Muscle layer of colon (tissue), 2 donors: ENCODE measurements around the gene PDSS1.

Experiments used
- H3K27ac ChIP-seq: one replicate; pipeline ENCODE4 v1.7.0; 2013; ENCODE audit warnings: low read depth, mild to moderate bottlenecking, low read length, moderate library complexity
- H3K27me3 ChIP-seq, 2 donors: one replicate each; pipeline ENCODE4 v1.7.0; 2013; ENCODE audit warnings: low read length in 2 of 2, mild to moderate bottlenecking in 2 of 2; ENCODE audit not compliant: insufficient read depth in 2 of 2, control insufficient read depth in 1 of 2
- H3K36me3 ChIP-seq: one replicate; pipeline ENCODE4 v1.7.0; 2013; ENCODE audit warnings: mild to moderate bottlenecking, low read length; ENCODE audit not compliant: insufficient read depth
- H3K4me1 ChIP-seq: one replicate; pipeline ENCODE4 v1.7.0; 2013; ENCODE audit warnings: mild to moderate bottlenecking, low read length; ENCODE audit not compliant: insufficient read depth
- H3K4me3 ChIP-seq, 2 donors: one replicate each; pipeline ENCODE4 v1.7.0; 2013; ENCODE audit warnings: low read length in 2 of 2, low read depth in 1 of 2, mild to moderate bottlenecking in 1 of 2, moderate library complexity in 1 of 2
- H3K9ac ChIP-seq: one replicate; pipeline ENCODE4 v1.7.0; 2013; ENCODE audit warnings: low read length
- H3K9me3 ChIP-seq: one replicate; pipeline ENCODE4 v1.7.0; 2013; ENCODE audit warnings: mild to moderate bottlenecking, low read length
- donor health status: abdominal sarcoma.
- donor health status: Adenocarcinoma of cecum.

Gene PDSS1

DNA sequence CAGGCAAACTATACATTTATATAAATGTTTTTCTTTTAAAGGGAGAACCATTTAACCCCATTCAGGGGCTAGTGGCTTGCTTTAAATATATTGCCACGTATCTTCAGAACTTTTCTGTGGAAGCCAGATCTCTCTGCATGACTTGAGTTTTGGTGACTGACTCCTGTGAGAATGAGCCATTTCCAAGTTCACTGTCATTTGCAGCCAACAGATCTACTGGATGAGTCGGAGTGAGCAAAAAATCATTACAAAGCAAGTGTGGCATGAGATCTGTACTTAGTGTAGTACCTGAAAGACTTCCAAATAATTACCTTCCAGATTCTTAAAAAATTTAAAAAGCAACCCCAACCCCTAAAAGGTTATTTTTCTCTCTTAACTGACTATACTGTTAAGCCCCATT, 45.6 kb downstream of the PDSS1 start:
- Histone ChIP-seq H3K27me3 (no peaks in the 10 kb centered on the region), H3K27ac (no peak overlapping the region), H3K9ac (no peak overlapping the region), H3K4me3 (no peak overlapping the region), H3K9me3 (no peaks in the 10 kb centered on the region), H3K4me1 (no peaks in the 10 kb centered on the region), H3K36me3 (peaks cover 9% of the 10 kb centered on the region)

DNA sequence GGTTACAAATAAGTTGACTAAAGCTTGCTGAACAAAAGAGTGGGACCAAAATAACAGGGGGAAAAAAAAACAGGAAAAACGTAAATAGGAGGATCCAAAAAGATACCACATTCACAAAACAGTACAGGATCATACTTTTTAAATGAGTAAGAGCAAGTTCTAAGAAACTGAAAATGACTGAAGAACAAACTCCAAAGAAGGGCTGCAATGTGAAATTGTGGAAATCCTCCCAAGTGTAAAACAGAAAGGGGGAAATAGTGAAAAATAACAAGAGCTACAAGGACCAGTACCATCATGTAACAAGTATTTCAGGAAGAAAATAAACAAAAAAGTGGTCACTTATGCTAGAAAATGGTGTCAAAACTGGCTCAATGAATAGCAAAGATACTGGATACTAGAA, 46.3 kb downstream of the PDSS1 start:
- peaks cover 9% of the 10 kb centered on the region for H3K36me3 ChIP-seq
- H3K4me1 ChIP-seq: no peaks in the 10 kb centered on the region

DNA sequence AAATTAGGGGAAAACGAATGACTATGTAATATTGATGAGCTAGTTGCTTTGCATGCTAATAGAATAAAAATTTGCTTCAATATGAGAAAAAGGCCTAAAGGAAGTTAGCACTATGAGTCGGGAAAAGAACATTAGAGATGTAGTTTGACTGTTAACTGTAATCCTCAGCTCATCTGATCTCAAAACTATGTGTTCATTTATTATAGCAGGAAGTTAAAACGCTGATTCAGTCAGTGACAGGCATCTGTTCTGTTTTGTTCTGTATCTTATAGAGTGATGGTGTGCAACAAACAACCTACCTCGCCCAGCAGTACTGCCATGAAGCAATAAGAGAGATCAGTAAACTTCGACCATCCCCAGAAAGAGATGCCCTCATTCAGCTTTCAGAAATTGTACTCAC, 48.6 kb downstream of the PDSS1 start:
- Histone ChIP-seq H3K36me3 (peaks cover 9% of the 10 kb centered on the region), H3K27me3 (no peaks in the 10 kb centered on the region), H3K9ac (no peak overlapping the region), H3K4me1 (no peaks in the 10 kb centered on the region), H3K4me3 (no peak overlapping the region), H3K9me3 (no peaks in the 10 kb centered on the region), H3K27ac (no peak overlapping the region)

More for the DNA sequence above, 46.3 kb downstream of the PDSS1 start:
- H3K27me3 ChIP-seq: no peaks in the 10 kb centered on the region
- H3K9me3 ChIP-seq: no peaks in the 10 kb centered on the region
- no peak overlapping the region for H3K4me3 ChIP-seq
- no peak overlapping the region for H3K9ac ChIP-seq
- no peak overlapping the region for H3K27ac ChIP-seq

DNA sequence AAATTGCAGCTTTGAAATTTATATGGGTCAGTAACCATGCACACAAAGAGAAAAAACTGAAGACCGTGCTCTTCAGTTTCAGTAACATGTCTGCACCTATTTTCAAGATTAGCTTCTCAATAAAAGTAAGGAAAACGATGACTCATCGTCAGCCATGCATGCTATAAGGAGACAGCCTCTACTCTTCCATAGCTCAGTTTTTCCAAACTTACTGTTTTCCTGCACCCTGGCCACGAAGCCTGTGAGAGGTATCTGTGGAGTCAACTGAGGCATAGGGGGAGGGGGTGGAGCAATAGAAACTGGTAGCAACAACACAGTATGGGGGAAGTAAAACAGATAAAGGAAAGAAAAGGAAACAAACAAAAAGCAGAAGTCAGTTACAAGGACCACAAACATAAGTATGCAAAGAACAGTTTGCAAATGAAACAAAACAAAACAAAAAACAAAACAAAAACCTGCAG, 58.0 kb downstream of the PDSS1 start:
- H3K27ac ChIP-seq: no peak overlapping the region
- no peak overlapping the region for H3K9ac ChIP-seq

DNA sequence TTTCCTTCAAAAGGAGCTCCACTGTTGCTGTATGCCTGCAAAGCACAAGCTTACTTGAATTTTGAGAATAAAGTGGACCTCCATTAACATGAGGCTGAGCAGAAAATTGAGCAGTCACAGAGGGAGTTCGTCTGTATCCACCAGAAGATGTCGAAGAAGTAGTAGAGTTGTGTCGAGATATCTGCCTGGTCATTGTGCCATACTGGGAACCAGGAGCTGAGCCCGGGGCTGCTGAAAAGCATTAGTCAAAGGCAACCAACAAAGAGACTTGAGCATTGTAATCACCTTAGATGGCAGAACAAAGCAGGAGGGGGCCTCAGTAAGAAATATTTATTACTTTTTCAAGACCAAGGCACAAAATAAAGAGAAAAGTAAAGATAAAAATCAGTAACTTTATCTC, 61.5 kb downstream of the PDSS1 start:
- Histone ChIP-seq H3K9me3 (no peaks in the 10 kb centered on the region), H3K4me3 (no peak overlapping the region), H3K36me3 (peaks cover 3% of the 10 kb centered on the region), H3K4me1 (no peaks in the 10 kb centered on the region), H3K27ac (no peak overlapping the region), H3K27me3 (no peaks in the 10 kb centered on the region), H3K9ac (no peak overlapping the region)

More for the DNA sequence above, 58.0 kb downstream of the PDSS1 start:
- H3K9me3 ChIP-seq: no peaks in the 10 kb centered on the region
- no peak overlapping the region for H3K4me3 ChIP-seq
- H3K4me1 ChIP-seq: no peaks in the 10 kb centered on the region
- no peaks in the 10 kb centered on the region for H3K27me3 ChIP-seq
- no peaks in the 10 kb centered on the region for H3K36me3 ChIP-seq

DNA sequence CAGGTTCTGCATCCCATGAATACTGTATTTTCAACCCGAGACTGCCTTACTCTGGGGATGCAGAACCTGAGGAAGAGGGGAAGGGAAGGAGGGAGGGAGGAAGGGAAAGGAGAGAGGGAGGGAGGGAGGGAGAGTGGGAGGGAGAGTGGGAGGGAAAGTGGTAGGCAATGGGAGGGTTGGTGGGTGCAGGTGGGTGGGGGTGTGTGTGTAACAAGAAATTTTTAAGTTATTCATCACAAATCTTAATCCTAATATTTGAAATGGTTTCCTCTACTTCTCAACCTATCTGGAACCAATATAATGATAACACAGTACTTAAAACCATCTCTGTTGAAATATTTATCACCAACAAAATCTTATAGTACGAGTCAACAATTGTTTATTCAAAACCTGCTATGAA, 68.0 kb downstream of the PDSS1 start:
- Histone ChIP-seq H3K36me3 (peaks cover 3% of the 10 kb centered on the region), H3K4me3 (no peak overlapping the region), H3K9me3 (no peaks in the 10 kb centered on the region), H3K27ac (no peak overlapping the region), H3K9ac (no peak overlapping the region), H3K4me1 (no peaks in the 10 kb centered on the region), H3K27me3 (no peaks in the 10 kb centered on the region)

DNA sequence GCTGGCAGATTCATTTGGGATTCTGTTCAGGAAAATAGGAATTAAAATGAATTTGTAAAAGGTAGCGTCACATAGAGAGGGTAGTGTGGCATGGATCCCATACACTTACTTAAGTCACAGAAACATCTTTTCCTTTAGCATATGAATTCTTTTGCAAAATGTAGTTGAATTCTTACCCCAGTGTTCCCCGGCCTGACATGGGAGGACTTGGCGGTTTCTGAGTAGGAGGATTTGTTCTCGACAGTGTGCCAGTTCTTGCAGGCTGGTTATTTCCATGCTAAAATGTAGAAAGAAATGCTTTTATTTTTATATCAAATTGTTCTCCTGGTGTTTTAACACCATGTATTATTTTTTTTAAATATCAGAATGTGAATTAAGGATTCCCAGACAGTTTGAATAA, 72.6 kb downstream of the PDSS1 start:
- H3K27me3 ChIP-seq: no peaks in the 10 kb centered on the region
- no peaks in the 10 kb centered on the region for H3K4me1 ChIP-seq
- no peaks in the 10 kb centered on the region for H3K9me3 ChIP-seq
- H3K36me3 ChIP-seq: no peaks in the 10 kb centered on the region
- no peak overlapping the region for H3K27ac ChIP-seq
- no peak overlapping the region for H3K9ac ChIP-seq
- no peak overlapping the region for H3K4me3 ChIP-seq

DNA sequence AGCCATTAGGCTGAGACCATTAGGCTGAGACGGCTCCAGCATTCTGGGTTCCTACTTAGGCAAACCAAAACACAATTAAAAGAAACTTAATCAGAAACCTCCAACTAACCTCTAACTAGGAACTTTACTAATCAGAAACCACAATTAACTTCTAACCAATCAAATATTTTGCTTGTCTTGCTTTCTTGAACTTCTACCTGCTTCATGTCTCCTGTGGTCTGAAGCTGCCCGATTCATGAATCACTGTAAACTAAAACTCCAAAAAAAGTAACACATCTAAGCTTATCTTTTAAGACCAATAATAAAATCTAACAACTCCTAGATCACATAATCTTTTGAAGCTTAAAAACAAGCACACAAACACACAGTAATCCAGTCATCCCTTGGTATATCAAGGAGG, 76.1 kb downstream of the PDSS1 start:
- H3K27me3 ChIP-seq: no peaks in the 10 kb centered on the region
- no peaks in the 10 kb centered on the region for H3K36me3 ChIP-seq
- H3K4me1 ChIP-seq: no peaks in the 10 kb centered on the region
- H3K4me3 ChIP-seq: no peak overlapping the region
- H3K9ac ChIP-seq: no peak overlapping the region
- no peak overlapping the region for H3K27ac ChIP-seq
- H3K9me3 ChIP-seq: no peaks in the 10 kb centered on the region

DNA sequence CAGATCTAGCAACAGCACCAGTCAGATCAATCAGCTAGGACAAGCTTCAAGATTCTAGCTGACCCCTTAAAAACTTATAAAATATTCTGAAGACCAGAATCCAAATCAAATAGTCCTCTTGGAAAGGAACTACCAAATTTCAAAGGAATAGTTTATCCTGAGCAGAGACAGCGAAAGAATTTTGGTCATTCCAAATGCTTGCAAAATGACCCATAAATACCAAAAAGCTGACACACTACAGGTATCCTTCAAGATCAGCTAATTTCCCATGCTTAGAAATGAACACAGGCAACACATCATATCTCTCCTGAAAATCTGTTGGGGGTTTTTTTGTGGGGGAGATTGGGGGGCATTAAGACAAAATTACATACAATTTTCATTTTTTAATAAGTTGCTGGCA, 78.8 kb downstream of the PDSS1 start:
- no peaks in the 10 kb centered on the region for H3K9me3 ChIP-seq
- H3K4me3 ChIP-seq: no peak overlapping the region
- no peaks in the 10 kb centered on the region for H3K27me3 ChIP-seq
- H3K4me1 ChIP-seq: peaks cover 8% of the 10 kb centered on the region
- no peaks in the 10 kb centered on the region for H3K36me3 ChIP-seq
- no peak overlapping the region for H3K27ac ChIP-seq
- H3K9ac ChIP-seq: no peak overlapping the region

DNA sequence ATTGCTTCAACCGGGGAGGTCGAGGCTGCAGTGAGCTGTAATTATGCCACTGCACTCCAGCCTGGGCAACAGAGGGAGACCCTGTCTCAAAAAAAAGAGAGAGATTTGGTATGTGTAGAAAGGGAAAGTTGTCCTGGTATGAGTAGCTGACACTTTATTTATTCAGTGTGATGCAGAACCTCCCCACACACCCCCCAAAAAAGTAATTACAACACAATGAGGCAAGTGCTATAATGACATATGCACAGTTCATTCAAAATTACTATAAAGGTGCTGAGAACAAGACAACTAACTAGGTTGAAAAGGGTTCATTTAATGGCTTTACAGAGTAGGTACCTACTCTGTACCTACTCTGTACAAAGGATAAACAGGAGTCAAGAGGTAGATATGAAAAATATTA, 80.2 kb downstream of the PDSS1 start:
- Histone ChIP-seq H3K4me1 (peaks cover 12% of the 10 kb centered on the region), H3K9me3 (no peaks in the 10 kb centered on the region), H3K27ac (no peak overlapping the region), H3K36me3 (no peaks in the 10 kb centered on the region), H3K9ac (no peak overlapping the region), H3K4me3 (no peak overlapping the region), H3K27me3 (no peaks in the 10 kb centered on the region)

DNA sequence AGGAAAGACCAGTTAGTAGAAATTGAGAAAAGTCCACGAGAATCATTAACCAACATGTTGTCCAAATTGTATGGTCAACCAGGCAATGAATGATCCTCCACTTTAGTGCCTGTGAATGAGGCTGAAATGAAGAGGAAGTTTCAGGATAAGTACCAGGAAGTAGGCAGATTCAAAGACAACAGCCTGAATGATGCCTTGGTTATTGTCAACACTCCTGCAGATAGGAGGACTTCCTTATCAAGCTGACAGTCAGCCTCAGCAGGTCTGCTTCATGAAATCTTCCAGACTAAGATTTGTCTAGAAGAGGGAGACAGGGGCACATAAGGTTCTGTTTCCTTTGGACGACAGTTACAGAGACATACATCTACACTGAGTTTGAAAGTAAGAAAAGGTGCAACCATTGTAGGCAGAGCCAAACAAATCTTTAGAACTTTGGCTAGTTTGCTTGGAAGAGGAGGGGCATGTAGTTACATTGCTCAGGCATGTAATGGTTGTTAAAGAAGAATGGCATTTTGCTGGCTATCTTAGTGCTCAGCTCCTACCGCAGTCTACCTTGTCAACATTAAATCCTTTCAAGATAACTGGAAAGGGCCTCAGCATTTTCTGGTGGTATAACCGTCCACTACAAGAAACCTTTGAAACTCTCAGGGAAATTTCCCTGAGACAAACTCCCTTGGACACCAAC, 81.8 kb downstream of the PDSS1 start:
- Histone ChIP-seq H3K27ac (no peak overlapping the region), H3K4me3 (no peak overlapping the region), H3K9me3 (no peaks in the 10 kb centered on the region), H3K9ac (no peak overlapping the region), H3K27me3 (no peaks in the 10 kb centered on the region), H3K4me1 (peaks cover 12% of the 10 kb centered on the region), H3K36me3 (no peaks in the 10 kb centered on the region)

DNA sequence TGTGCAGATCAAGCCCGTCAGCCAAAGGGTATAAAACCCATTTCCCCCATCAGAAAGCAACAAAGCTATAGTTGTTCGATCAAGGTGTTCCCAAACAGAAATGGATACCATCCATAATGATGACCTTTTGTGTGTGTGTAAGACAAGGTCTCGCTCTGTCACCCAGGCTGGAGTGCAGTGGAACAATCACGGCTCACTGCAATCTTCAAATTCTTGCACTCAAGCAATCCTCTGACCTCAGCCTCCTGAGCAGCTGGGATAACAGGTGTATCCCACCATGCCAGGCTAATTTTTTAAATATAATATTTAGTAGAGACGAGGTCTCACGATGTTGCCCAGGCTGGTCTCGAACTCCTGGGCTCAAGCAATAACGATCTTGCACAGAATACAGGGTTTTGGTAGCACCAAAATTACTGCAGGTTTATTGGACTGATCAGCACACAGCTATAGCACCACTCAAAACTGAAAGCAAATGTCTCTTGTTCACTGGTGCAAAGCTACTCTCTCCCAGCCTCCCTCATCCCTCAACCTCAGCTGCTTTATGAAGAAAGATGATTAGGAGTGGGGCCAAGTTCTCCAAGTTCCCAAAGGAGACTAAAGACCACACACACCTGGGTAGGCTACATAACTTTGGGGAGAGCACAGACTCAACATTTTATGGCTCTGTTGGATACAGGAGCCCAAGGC, 82.7 kb downstream of the PDSS1 start:
- H3K4me1 ChIP-seq: peaks cover 19% of the 10 kb centered on the region
- no peak overlapping the region for H3K4me3 ChIP-seq
- no peak overlapping the region for H3K27ac ChIP-seq

More for the DNA sequence above, 82.7 kb downstream of the PDSS1 start:
- H3K9me3 ChIP-seq: no peaks in the 10 kb centered on the region
- no peaks in the 10 kb centered on the region for H3K36me3 ChIP-seq
- H3K27me3 ChIP-seq: no peaks in the 10 kb centered on the region
- H3K9ac ChIP-seq: no peak overlapping the region
